Upper lobe of left lung (tissue), 4 donors: ENCODE data around the gene GJC1.

Source experiments
- CTCF ChIP-seq, 6 experiments: fragments of 450-650 bp in 4 of 6; fragments of 200-600 bp in 2 of 6; sonication (generic) in 2 of 6; IDR thresholded peaks; one replicate each; pipeline ENCODE4 v1.5.1; 2016 to 2019; ENCODE audit warnings: antibody characterized with exemption in 6 of 6
- POLR2A ChIP-seq, 4 donors: fragments of 450-650 bp; IDR thresholded peaks; one replicate each; pipeline ENCODE4 v1.5.1; 2016 to 2017; ENCODE audit warnings: antibody characterized with exemption in 4 of 4, mild to moderate bottlenecking in 2 of 4

- TF ChIP-seq CTCF (IDR thresholded peaks at IDR 0.05): no peak
- no peak for TF ChIP-seq POLR2A (IDR thresholded peaks at IDR 0.05)
These were observed 28.2 kb downstream of the GJC1 start for GRCh38 chr17:44801880-44802279.
